Stimulated activated CD4-positive, alpha-beta T cell treated with anti-CD3 and anti-CD28 coated beads, Interleukin-2, amount 100 ng/mL, for 48 hours (primary cell): Measurements from ENCODE around the gene FCRL2.

ENCODE experiments used
- DNase-seq, 2 donors: peaks; one replicate each; pipeline ENCODE4 v3.0.0-alpha.2; 2020

Gene FCRL2

GRCh38 chr1:157776971-157777391 is at the start of gene FCRL2:
Gene FCRL2, minus strand, starts transcription at chr1:157777132. Its CDS starts 59 bp downstream, at chr1:157777073.
- no peak for DNase-seq

GRCh38 chr1:157820299-157820698 is 43.4 kb upstream of the FCRL2 start:
- DNase-seq = no peak

DNA sequence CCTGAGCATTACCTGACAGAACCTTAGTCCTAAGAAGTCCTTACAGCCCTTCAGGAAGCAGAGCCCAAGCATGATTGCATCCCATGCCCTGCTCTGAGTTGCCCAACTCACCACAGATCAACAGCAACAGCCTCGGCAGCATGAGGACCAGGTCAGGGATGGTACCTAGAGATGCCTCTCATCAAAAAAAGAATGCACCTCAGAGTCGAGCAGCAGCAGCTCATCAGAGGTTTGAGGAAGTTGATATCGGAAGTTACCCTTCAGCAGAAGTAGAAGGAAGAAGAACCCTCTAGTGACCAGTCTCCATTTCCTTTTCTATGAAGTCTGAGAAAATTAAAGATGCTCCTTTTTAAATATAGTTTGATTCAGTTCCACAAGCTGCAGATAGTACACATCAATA is 43.0 kb upstream of the FCRL2 start, which contains the start of gene FCRL1:
Gene FCRL1, minus strand, starts transcription at position 225 of the 400 bp plus-strand sequence. Its CDS starts 83 bp downstream, at position 142.
- no peak for DNase-seq

DNA sequence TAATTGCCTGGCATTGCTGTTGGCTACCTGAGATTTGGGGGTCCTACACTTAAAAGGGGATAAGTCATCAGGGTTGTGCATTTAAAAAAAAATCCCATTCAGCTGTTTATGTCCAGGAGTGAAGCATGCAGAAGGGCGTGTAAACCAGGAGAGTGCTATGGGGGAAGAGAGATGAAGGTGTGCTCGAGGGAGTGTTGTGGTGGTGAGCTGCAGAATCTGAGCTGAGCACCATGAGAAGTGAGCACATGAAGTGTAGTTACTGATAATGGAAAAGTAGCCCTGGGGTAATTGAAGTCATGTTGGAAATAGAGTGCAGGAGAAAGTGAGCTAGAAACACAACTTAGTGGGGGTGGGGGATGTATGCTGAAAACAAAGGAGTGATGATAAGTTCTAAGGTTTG is 42.3 kb upstream of the FCRL2 start:
- DNase-seq = no peak

- no peak for DNase-seq
Observed at GRCh38 chr1:157813269-157813668, 36.3 kb upstream of the FCRL2 start.

DNA sequence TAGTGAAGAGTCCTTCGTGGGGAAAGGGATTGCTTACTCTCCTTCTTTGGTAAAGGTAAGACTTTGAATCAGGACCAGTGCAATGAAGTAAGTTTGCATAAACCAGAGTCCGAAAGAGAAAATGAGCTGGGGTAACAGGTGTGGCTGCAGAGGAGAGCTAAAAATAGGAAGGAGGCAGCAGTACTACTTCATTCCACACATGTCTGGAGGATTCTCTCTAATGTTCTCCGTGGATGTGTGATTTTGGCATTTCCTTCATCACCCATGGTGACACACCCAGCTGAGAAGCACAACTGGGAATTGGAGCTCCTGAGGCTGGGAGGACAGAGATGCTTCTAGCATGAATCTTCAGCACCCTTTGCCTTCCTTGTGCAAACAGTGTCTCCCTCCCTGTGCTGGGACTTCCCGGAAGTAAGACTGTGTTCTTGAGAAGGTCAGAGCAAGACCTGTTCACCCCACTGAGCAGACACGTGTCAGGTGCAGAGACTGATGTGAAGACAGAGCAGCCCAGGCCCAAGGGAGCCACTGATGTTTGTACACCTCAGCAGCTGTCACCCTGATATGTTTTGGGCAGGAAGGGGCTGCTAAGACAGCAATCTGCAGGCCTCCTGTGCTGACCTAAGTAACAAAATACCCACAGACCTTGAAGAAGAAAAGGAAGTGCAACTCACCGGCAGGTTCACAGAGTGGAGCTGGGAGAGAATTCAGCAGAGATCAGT is 29.7 kb upstream of the FCRL2 start:
- DNase-seq = no peak

DNA sequence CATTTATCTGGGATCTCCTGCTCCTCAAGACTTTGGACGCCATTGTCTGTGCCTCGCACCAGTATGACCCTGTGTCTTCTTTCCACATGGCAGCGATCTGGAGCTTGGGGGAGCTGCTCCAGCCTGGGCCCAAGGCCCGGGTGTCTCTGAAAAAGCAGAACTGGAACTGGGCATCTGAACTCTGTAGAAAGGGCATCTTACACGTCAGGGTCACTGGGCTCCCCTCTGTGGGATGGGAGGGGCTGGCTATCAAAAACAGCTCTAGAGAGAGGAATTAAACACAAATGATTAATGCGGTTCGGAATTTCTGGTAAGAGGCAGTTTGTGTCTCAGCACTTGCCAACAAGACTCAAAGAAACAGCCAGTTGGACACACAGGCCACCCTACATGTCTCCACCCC is 26.9 kb upstream of the FCRL2 start:
- DNase-seq = no peak

DNA sequence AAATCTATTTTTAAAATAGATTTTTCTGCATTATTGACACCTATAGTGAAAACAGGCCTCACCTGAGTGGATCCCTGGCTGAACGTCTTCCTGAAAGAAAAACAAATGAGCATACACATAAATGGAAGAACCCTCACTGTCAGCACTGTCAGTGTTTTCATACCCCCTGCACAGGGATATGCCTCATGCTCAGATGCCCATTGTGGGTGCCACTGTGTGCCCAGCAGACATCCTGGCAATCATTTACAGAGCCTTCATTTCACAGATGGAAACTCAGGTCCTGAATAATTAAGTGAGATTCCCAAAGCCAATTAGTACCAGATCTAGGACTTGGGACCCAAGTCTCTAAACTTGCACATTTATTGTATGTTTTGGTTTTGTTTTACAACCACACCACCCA is 23.1 kb upstream of the FCRL2 start:
- no peak for DNase-seq

DNA sequence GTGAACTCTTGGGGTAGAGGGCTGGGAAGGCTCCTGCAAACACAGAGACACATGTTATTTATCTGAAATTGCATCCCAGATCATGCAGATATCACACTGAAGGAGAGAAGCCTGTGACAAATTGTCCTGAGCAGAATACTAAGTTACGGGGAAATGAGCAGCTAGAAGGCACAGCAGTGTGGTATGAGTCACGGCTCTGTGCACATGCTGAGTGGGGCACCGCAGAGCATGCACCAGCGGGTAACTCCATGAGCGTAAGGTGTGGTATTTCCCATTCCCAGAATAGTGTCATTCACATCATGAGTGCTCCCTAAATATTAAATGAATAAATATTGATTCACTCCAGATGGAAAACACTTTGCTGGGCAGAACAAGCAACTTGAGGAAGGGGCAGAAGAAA is 21.3 kb upstream of the FCRL2 start:
- no peak for DNase-seq

DNA sequence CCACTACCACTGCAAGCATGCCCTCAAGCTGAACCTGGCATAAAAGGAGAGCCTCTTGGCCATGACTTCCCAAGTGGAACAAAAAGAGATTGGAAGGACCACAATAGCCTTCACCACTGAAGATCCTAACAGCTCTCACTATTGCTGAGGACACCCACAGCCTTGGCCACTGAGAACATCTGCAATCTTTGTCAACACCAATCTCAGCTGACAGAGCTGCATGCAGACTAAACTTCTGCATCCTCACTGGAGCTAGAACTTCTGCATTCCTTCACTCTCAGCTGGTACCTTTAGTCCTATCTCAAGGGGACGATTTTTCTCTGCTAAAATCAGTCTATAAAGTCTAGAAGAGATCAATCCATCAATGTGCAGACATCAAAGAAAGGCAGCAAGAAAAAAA is 8.3 kb upstream of the FCRL2 start:
- no peak for DNase-seq

GRCh38 chr1:157784801-157785200 is 7.9 kb upstream of the FCRL2 start:
- DNase-seq = no peak

DNA sequence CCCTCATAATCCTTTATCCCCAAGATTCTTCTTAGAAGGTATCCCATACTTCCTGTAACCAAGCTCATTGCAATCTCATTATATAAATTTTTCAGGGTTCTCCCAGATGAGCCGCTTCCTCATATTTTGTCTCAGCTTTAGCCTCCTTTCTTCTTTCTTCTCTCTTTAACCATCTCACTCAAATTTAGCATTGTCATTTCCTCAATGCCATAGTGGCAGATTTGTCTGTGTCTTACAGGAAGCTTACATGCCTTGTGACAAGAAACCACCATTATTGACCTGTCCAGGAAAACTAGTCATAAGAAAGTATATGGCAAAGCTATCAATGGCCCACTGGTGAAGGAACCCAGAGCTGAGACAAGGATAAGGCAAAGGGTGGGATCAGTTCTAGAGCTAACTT is 6.0 kb upstream of the FCRL2 start:
- no peak for DNase-seq

DNA sequence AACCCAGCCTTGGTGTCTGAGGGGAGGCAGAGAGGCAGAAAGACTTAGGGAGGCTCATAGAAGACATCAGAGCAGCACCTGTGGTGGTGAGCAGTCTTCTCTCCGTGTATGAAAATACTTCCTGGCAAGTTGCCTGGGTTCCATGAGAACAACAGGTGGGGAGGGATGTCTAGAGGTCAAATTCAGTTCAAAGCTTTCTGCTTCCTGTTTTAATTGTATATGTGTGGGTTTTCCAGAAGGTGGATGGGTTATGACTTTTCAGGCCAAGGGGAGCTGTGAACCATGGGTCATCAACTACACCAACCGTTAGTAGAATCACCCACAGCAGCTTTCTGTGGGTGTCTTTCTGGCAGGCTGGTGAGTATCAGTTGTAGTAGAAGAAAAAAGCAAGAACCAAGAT is 4.1 kb upstream of the FCRL2 start:
- no peak for DNase-seq

- no peak for DNase-seq
Observed at GRCh38 chr1:157775101-157775870, 1.6 kb downstream of the FCRL2 start.

DNA sequence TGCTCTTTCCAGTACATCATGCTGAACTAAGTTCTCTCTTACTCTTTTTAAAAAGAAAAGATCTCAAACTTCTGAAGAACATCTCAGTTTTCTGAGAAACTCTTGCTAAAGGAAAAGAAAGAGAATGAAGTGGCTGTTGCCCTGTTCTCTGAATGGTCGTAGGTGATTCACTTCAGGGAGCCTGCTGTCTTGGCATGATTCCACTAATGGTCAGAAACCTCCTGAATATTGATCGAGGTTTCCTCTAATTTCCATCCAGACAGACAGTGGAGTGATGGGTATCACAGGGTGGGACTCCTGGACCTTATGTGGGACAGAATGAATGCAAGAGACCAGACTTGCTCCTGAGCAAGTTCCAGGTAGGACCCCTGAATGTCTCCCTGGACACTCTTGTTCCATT is 2.5 kb downstream of the FCRL2 start:
- no peak for DNase-seq

DNA sequence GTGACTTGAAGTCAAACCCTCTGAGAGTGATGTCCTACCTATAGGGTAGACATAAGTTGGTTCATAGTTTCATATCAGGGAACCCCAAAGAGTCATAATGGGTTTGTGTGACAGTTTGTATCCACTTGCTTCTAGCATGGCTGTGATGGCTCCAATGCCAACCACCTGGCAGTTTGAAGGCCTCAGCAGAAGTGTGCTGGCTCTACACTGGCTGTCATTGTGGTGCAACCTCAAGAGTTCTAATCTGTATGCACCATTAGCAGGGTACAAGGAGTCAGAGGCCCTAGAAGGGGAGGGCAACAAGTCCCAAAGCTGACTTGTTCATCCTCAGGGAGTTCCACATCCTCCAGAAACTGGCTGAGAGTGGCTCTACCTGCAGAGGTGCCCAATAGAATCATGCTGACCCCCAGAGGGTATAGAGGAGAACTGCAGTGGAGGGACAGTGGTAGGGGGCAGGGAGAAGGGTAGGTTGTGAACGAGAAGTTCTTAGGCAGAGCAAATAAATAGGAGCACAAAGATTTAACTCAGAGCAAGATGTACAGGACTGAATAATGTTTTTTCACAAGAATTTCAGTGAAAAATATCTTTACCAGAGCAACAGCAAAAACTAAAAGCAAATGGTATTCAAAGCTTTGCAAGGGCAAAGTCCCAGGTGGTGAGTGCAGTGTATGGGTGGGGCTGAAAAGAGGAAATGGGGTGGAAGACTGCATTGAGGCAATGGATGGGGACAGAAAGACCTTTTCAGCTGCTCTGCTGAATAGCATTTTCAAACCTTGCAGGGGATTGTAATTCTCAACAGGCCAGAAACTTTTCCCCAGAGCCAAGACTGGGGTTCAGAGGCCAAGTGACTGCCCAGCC is 3.2 kb downstream of the FCRL2 start:
- DNase-seq = no peak

DNA sequence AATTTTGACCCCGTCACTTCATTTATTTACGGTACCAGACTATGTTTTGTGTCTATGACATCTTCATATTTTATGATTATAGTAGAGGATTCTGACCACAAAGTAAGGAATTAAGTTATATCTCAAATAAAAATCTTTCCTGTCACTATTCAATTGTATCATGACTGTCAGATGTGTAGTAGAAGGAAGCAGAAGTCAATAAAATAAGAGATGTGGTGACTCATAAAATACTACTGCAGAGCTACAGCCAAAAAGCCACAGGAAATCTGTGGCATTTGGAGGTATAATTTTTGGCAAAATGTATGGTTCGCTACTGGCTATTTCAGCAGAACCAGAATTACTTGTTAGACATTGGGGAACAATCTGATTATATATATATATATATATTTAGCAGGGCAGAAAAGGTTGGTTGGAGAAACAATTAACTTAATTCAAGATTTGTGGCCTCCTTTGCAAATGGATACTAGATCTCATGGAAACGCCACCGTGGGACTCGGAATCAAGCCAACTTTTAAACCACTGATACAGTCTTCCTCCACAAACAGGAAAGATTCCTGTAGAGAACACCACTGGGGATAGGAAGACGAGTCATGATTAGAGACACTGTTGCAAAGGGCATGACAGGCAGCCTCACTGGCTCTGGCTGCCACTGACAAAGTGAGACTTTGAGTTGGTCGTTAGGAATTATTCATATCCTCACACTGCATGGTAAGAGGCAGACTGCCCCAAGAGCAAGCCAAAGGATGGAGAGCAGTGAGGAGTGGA is 5.1 kb downstream of the FCRL2 start:
- no peak for DNase-seq

DNA sequence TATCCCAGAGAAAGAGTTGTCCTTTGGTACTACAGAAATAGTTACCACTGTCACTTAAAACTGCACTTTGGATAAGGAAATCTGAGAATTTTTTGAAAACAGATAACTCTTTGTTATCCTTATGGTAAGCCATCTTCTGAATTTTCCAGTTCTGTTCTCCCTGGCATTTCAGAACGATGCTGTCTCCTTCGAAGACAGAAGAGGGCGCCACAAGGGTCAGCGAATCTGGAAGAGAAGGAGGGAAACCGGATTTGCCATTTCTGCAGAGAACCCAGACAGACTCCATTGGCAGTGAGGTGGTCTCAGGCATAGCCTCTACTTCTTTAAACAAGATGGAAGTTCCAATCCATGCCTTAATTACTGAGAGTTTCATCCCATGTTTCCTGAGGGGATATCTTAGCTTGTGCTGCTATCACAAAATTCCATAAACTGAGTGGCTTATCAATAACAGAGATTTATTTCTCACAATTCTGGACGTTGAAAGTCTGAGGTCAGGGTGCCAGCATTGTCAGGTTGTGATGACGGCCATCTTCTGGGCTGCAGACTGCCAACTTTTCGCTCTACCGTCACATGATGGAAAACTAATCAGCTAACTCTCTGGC is 6.4 kb downstream of the FCRL2 start:
- no peak for DNase-seq

- no peak for DNase-seq
Observed at GRCh38 chr1:157766792-157767191, 10.1 kb downstream of the FCRL2 start.

GRCh38 chr1:157758018-157758417 is 18.9 kb downstream of the FCRL2 start:
- no peak for DNase-seq

- DNase-seq = no peak
Observed at GRCh38 chr1:157753611-157754010, 23.3 kb downstream of the FCRL2 start.

DNA sequence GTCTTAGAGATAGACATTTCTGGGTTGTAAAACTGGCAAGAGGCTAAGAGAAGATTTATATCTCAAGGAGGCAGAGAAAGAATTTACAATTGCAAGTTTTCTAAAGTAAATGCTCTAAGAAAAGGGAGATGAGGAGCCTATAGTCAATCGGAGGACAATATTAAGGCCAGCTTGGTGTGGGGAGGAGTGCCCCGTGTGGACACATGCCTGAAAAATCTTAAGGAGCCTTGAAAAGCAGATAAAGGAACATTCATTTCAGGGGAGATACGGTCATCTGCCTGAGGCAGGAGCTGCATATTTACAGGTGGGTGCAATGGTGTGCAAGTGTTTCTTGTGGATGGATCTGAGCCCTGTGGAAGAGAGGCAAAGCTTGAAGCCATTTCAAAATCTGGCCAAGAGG is 25.6 kb downstream of the FCRL2 start:
- DNase-seq = no peak
